NCI-H345 treated with DMSO at 0.1 percent for 48 hours (cell line): Measurements from ENCODE around the gene SLC16A6.
"Not testable (repeated sequence)": the region's sequence is repeated elsewhere in the genome, so short reads cannot be mapped to it uniquely, and the experiment has no call there.

Experiments used
- DNase-seq: peaks from one replicate; lab custom pipeline; 2025; ENCODE audit not compliant: unreplicated experiment; lab: John Stamatoyannopoulos, UW

The SLC16A6 gene

GRCh38 chr17:68290268-68290954, 516 bp downstream of the SLC16A6 start:
- no peak for DNase-seq

GRCh38 chr17:68289936-68290267, 1.0 kb downstream of the SLC16A6 start:
- no peak for DNase-seq

- no peak for DNase-seq
Observed at GRCh38 chr17:68289473-68289872, 1.5 kb downstream of the SLC16A6 start.

- DNase-seq, result no peak
Observed at GRCh38 chr17:68288804-68289203, 2.1 kb downstream of the SLC16A6 start.

GRCh38 chr17:68288375-68288774, 2.6 kb downstream of the SLC16A6 start:
- DNase-seq, result no peak

GRCh38 chr17:68281965-68282364, 9.0 kb downstream of the SLC16A6 start:
- not testable (repeated sequence) for DNase-seq

- no peak for DNase-seq
Observed at GRCh38 chr17:68277807-68278206, 13.1 kb downstream of the SLC16A6 start.

GRCh38 chr17:68276339-68276738, 14.6 kb downstream of the SLC16A6 start:
- not testable (repeated sequence) for DNase-seq

GRCh38 chr17:68273722-68274121, 17.2 kb downstream of the SLC16A6 start:
- no peak for DNase-seq

GRCh38 chr17:68265833-68266232, 25.1 kb downstream of the SLC16A6 start:
- not testable (repeated sequence) for DNase-seq

- DNase-seq, result peak; percentile 38
Observed at GRCh38 chr17:68263101-68263681, 27.7 kb downstream of the SLC16A6 start.

GRCh38 chr17:68262467-68262866, 28.5 kb downstream of the SLC16A6 start:
- not testable (repeated sequence) for DNase-seq

- no peak for DNase-seq
Observed at GRCh38 chr17:68260051-68260762, 30.7 kb downstream of the SLC16A6 start.

- DNase-seq, result not testable (repeated sequence)
Observed at GRCh38 chr17:68259648-68259951, 31.3 kb downstream of the SLC16A6 start.

- not testable (repeated sequence) for DNase-seq
Observed at GRCh38 chr17:68258890-68259647, 31.9 kb downstream of the SLC16A6 start.

GRCh38 chr17:68257934-68258333, 33.0 kb downstream of the SLC16A6 start:
- DNase-seq, result no peak

GRCh38 chr17:68256701-68257100, 34.2 kb downstream of the SLC16A6 start:
- not testable (repeated sequence) for DNase-seq

- DNase-seq, result no peak
Observed at GRCh38 chr17:68255731-68256538, 35.0 kb downstream of the SLC16A6 start.

- DNase-seq, result no peak
Observed at GRCh38 chr17:68255151-68255550, 35.8 kb downstream of the SLC16A6 start.

GRCh38 chr17:68253426-68253825, 37.5 kb downstream of the SLC16A6 start:
- DNase-seq, result not testable (repeated sequence)

GRCh38 chr17:68249354-68249765, 41.6 kb downstream of the SLC16A6 start:
- DNase-seq, result no peak
